Measurements from ENCODE around the gene BCL3. TPM values are rescaled to one million over a fixed set of nuclear protein-coding genes. Genes with fewer than 3 reads are reported as not detected.
A peak's percentile ranks its signal among the peaks of the same experiment; 100 is the strongest.
"Not testable (repeated sequence)": the region's sequence is repeated elsewhere in the genome, so short reads cannot be mapped to it uniquely, and the experiment has no call there.

BCL3 gene, protein sequence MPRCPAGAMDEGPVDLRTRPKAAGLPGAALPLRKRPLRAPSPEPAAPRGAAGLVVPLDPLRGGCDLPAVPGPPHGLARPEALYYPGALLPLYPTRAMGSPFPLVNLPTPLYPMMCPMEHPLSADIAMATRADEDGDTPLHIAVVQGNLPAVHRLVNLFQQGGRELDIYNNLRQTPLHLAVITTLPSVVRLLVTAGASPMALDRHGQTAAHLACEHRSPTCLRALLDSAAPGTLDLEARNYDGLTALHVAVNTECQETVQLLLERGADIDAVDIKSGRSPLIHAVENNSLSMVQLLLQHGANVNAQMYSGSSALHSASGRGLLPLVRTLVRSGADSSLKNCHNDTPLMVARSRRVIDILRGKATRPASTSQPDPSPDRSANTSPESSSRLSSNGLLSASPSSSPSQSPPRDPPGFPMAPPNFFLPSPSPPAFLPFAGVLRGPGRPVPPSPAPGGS
- 2.7 and 3.7 TPM in 2 replicates for total RNA-seq (2014; rRNA removed; shearing (Covaris generic))
- 40.6 and 50.8 TPM in 2 replicates for polyA plus RNA-seq (2015; cell fraction: cytosol; rRNA removed)
- 32.8 and 68.9 TPM in 2 replicates for polyA plus RNA-seq (2015; cell fraction: nucleus; rRNA removed)

DNA sequence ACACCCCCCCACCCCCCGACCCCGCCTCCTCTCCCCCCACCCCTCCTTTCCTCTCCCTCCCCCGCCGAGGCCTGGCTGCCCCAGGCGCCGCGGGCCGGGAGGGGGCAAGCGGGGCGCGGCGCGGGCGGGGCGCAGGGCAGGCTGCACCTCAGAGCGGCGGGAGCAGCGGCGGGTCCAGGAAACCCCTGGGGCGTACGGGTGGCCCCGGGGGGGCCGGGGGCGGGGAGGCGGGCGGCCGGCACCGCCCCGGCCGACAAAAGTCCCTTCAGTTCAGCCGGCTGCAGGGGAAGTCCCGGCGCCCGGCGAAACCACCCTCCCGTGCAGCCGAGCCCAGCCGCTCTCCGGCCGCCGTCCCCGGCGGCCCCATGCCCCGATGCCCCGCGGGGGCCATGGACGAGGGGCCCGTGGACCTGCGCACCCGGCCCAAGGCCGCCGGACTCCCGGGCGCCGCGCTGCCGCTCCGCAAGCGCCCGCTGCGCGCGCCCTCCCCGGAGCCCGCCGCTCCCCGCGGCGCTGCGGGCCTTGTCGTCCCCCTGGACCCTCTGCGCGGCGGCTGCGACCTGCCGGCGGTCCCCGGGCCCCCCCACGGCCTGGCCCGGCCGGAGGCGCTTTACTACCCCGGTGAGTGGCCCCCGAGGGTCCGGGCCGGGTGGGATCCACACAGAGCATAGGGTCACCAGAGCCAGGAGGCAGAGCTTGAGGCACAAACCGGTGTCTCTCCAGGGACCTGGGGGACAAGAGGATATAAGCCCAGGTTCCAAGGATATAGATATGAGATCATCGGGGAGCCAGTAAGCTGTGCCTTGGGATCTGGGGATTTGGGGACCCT is at the start of gene BCL3:
Gene BCL3, plus strand, starts transcription at position 283 of the 829 bp plus-strand sequence. Its CDS starts 83 bp downstream, at position 366.
- in situ Hi-C loops (cut with HindIII; ENCODE audit: low pct_unique_long_range_greater_than_20kb, low sequenced_read_pairs), result no loop called here
- DNase-seq (ENCODE audit: low read depth, low spot score), result peak; percentile 25

DNA sequence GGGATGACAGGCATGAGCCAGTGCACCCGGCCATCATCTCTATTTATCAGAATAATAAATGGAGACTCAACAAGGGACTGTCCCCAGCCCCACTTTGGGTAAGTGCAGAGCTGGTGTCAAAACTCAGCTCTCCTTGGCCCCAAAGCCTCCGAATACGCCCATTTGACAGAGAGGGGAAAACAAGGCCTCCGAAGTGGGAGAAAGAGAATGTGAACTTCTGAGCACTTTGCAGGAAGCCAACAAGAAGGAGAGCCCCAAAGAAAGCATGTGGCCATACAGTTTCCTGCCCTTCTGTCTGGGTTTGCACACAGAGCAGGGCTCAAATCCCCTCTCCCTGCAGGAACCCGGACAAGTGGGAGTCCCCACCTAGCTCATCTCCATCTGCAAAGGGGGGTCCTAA is 48.0 kb upstream of the BCL3 start:
- in situ Hi-C loops (cut with HindIII; ENCODE audit: low pct_unique_long_range_greater_than_20kb, low sequenced_read_pairs), result no loop called here
- DNase-seq (ENCODE audit: low read depth, low spot score), result no peak

DNA sequence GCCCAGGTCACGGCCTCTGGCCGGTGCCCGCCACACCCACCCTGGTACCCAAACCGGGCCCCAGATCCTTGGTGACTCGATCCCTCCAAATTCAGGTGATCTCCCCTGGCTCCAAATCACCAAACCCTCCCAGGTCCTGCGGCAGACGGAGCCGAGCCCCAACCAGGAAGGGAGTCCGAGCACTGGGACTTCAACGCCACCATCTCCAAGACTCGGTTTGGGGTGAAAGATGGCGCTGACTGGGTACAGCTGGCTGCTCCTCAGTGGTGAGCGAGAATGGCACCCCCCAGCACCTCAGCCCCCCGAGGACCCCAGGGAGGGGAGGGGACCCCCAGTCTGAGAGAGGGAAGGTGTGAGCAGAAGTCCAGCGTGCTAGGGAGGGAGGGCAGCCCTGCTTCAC is 47.3 kb upstream of the BCL3 start:
- no peak for DNase-seq (ENCODE audit: low read depth, low spot score)
- in situ Hi-C loops (cut with HindIII; ENCODE audit: low pct_unique_long_range_greater_than_20kb, low sequenced_read_pairs), result no loop called here

DNA sequence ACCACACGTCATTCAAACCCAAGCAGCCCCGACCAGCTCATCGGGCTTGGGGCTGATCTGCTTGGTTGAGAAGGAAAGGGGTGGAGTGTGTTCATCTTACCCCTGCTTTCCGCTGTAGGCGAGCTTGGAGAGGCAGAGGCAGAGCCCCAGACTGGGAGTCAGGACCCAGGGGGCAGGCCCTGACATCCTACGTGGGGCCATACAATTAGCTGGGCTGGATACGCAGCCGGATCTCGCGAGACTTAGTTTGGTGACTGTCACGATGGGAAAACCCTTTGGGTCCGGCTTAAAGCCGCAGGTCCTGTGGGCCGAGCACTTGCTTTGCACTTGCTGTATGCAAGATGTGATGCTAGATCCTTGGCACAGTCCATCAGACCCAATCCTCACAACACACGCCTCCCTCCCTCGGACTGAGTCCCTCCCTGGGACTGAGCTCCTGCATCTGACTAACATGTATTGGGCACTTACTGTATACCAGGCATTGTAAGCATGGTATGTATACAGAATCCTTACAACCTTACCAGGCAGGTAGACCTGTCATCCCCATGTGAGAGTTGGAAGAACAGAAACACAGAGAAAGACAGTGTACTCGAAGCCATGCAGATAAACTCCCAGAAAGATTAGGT is 45.8 kb upstream of the BCL3 start:
- in situ Hi-C loops (cut with HindIII; ENCODE audit: low pct_unique_long_range_greater_than_20kb, low sequenced_read_pairs), result no loop called here
- no peak for DNase-seq (ENCODE audit: low read depth, low spot score)

DNA sequence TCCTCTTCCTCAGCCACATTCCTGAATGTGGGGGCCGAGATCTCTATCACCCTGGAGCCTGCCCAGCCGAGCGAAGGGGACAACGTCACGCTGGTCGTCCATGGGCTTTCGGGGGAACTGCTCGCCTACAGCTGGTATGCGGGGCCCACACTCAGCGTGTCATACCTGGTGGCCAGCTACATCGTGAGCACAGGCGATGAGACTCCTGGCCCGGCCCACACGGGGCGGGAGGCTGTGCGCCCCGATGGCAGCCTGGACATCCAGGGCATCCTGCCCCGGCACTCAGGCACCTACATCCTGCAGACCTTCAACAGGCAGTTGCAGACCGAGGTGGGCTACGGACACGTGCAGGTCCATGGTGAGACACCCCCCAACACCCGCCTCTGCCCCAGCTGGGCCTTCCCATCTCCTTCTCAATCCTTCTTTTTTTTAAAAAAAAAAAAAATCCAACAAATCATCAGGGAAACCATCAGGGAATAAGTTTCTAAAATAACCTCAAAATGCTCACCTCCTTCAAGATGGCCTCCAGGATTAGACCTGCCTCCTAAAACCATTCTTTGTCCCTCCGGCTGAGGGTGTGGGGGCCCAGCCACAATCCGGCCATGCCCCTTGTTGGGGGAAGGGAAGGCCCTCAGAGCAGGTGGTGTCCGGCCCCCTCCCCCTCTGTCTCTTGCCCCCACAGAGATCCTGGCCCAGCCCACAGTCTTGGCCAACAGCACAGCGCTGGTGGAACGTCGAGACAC is 45.0 kb upstream of the BCL3 start:
- in situ Hi-C loops (cut with HindIII; ENCODE audit: low pct_unique_long_range_greater_than_20kb, low sequenced_read_pairs), result no loop called here

DNA sequence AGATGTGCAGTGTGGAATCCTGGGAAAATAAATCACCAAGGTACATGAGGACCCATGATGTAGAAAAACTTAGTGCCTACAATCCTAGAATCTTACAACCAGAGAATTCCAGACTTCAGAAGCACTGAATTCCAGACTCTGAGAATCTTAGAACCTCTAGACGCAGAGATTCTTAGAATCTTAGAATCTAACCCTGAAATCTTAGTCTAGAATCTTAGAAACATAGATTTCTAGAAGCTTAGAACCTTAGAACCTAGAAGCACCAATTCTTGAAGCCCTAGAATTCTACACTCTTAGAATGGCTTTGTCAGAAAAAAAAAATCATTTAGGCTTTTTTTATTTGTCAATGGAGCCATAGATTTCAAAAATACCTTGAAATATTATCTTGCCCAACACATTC is 43.5 kb upstream of the BCL3 start:
- no peak for DNase-seq (ENCODE audit: low read depth, low spot score)
- in situ Hi-C loops (cut with HindIII; ENCODE audit: low pct_unique_long_range_greater_than_20kb, low sequenced_read_pairs), result no loop called here

More for the DNA sequence above, 45.0 kb upstream of the BCL3 start:
- DNase-seq (ENCODE audit: low read depth, low spot score), result no peak

DNA sequence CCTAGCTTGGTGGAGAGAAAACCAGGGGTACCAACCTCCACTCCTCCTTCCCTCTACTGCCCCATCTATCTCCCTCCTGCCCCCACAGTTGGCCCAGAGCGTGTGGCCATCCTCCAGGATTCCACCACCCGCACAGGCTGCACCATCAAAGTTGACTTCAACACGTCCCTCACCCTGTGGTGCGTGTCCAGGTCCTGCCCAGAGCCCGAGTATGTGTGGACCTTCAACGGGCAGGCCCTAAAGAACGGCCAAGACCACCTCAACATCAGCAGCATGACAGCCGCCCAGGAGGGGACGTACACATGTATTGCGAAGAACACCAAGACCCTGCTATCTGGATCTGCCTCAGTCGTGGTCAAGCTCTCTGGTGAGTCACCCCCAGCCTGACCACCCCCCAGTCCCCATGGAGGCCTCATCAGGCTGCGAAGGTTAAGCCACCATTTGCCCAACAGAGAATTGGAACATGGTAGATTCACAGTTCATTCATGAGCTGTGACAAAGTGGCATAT is 43.0 kb upstream of the BCL3 start:
- in situ Hi-C loops (cut with HindIII; ENCODE audit: low pct_unique_long_range_greater_than_20kb, low sequenced_read_pairs), result no loop called here

DNA sequence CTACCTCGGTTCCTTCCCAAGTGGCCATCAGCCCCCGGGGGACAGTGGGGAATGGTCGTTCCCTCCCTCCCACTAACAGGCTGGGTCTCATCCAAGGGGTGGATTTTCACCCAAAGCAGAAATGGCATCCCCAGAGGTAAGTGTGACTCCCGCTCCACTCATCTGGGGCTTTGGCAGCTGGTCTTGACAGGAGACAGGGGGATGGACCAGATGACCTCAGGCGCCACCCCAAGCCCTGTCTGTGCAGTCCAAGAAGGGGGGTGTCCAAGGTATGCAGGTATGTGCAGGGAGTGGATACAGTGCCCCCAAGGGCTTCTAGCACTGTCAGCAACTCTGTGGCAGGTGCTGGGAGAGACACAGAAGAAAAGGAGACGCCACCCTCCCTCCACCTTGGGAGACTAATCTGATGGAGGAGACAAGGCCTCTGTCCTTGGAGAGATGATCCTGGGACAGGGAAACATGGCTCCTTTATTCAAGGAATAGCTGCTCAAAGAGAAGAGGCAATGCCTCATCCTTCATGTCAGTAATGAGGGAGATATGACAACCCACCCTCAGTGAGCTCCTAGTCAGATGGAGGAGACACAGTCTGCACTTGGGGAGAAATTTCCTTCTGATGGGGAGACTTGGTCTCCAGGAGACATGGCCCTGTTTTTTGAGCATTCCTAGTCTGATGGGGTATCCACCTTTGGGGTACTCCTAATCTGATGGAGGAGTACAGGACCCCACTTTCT is 41.8 kb upstream of the BCL3 start:
- in situ Hi-C loops (cut with HindIII; ENCODE audit: low pct_unique_long_range_greater_than_20kb, low sequenced_read_pairs), result no loop called here

More for the DNA sequence above, 43.0 kb upstream of the BCL3 start:
- DNase-seq (ENCODE audit: low read depth, low spot score), result no peak

DNA sequence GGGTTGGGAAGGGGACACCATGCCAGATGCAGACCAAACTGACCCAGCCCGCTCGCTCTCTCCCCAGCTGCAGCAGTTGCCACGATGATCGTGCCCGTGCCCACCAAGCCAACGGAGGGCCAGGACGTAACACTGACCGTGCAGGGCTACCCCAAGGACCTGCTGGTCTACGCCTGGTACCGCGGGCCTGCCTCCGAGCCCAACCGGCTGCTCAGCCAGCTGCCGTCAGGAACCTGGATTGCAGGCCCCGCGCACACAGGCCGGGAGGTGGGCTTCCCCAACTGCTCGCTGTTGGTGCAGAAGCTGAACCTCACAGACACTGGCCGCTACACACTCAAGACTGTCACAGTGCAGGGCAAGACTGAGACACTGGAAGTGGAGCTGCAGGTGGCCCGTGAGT is 40.7 kb upstream of the BCL3 start:
- DNase-seq (ENCODE audit: low read depth, low spot score), result no peak
- in situ Hi-C loops (cut with HindIII; ENCODE audit: low pct_unique_long_range_greater_than_20kb, low sequenced_read_pairs), result no loop called here

More for the DNA sequence above, 41.8 kb upstream of the BCL3 start:
- DNase-seq (ENCODE audit: low read depth, low spot score), result no peak

DNA sequence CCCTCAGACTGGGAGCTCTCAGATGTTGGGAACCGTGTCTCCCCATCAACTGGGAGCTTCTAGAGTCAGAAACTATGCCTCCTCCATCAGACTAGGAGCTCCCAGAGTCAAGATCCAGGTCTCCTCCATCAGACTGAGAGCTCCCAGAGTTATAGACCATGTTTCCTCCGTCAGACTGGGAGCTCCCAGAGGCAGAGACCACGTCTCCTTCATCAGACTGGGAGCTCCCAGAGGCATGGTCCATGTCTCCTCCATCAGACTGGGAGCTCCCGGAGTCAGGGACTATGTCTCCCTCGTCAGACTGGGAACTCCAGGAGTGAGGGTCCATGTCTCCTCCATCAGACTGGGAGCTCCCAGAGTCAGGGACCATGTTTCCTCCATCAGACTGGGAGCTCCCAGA is 39.6 kb upstream of the BCL3 start:
- no peak for DNase-seq (ENCODE audit: low read depth, low spot score)
- in situ Hi-C loops (cut with HindIII; ENCODE audit: low pct_unique_long_range_greater_than_20kb, low sequenced_read_pairs), result no loop called here

DNA sequence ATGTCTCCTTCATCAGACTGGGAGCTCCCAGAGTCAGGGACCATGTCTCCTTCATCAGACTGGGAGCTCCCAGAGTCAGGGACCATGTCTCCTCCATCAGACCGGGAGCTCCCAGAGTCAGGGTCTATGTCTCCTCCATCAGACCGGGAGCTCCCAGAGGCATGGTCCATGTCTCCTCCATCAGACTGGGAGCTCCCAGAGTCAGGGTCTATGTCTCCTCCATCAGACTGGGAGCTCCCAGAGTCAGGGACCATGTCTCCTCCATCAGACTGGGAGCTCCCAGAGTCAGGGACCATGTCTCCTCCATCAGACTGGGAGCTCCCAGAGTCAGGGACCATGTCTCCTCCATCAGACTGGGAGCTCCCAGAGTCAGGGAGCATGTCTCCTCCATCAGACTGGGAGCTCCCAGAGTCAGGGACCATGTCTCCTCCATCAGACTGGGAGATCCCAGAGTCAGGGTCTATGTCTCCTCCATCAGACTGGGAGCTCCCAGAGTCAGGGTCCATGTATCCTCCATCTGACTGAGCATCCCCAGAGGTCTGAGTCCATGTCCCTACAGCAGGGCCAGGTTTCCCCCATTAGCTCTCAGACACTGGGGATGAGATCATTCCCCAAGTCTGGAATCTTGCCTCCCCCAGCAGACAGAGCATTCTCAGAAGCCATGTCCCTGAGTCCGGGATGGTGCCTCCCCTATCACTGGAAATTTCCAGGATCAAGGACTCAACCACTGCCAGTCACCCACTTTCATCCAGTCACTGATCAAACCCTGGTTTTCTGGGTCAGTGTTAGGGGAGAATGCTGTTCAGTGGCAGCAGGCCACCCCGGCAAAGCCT is 38.9 kb upstream of the BCL3 start:
- in situ Hi-C loops (cut with HindIII; ENCODE audit: low pct_unique_long_range_greater_than_20kb, low sequenced_read_pairs); DNase-seq (ENCODE audit: low read depth, low spot score): not testable (repeated sequence)

DNA sequence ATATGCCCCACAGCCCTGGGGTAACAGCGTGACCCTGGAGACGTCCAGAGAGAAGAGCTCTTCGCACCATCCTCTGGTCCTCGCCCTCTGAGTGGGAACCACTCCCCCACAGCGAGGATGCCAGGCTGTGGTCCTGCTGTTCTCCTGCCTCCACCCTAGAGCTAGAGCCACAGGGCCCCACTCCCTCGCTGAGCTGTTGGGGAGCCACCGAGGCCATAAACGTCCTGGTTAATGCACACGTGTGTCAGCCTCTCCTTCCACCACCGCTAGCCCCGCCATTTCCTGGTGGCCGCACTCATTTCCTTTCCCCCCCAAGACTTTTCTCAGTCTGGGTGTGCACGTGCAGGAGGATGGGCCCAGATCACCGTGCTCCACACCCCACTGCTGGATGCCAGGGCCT is 38.0 kb upstream of the BCL3 start:
- in situ Hi-C loops (cut with HindIII; ENCODE audit: low pct_unique_long_range_greater_than_20kb, low sequenced_read_pairs), result no loop called here
- DNase-seq (ENCODE audit: low read depth, low spot score), result no peak

DNA sequence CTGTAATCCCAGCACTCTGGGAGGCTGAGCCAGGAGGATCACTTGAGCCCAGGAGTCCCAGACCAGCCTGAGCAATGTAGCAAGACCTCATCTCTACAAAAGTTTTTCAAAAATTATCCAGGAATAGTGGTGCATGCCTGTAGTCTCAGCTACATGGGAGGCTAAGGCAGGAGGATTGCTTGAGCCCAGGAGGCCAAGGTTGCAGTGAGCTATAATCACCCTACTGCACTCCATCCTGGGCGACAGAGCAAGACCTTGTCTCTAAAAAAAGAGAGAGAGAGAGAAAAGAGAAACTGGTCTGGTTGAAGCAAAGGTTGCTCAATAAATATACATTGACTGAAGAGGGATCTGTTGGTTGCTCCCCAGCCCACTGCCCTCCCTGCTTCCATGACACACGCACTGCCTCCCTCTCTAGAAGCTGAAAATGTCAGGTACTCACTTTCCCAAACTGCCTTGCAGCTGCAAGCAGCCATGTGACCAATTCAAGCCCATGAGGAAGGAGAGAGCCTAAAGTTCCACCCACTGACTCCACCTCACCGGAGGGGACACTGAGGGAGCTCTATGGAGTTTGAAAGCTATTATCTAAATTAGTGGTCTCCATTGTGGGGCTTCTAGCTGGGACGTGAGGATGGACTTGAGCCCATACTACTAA is 35.5 kb upstream of the BCL3 start:
- DNase-seq (ENCODE audit: low read depth, low spot score), result peak; percentile 38
- in situ Hi-C loops (cut with HindIII; ENCODE audit: low pct_unique_long_range_greater_than_20kb, low sequenced_read_pairs), result no loop called here

DNA sequence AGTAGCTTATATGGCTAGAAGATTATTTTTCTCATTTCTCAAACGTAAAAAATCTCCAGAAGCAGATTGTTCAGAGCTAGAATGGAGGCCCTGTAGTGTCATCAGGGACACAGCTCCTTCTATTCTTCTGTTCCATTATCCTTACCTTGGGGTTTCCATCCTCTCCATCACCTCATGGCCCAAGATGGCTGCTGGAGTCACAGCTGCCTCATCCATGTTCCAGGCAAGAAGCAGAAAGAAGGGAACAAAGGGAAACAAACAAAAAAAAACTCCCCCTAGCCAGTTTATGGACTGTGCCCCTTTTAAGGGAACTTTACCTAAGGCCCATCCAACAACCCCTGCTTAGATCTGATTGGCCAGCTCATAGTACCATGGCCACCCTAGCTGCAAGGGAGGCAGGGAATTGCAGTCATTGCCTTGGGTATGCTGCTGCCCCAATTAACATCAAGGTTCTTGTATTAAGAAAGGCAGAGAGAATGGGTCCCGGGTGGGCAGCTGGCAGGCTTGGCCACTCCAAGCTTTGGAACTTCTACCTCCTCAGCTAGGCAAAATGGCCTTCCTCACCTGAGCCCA is 33.8 kb upstream of the BCL3 start:
- DNase-seq (ENCODE audit: low read depth, low spot score), result no peak
- in situ Hi-C loops (cut with HindIII; ENCODE audit: low pct_unique_long_range_greater_than_20kb, low sequenced_read_pairs), result no loop called here

DNA sequence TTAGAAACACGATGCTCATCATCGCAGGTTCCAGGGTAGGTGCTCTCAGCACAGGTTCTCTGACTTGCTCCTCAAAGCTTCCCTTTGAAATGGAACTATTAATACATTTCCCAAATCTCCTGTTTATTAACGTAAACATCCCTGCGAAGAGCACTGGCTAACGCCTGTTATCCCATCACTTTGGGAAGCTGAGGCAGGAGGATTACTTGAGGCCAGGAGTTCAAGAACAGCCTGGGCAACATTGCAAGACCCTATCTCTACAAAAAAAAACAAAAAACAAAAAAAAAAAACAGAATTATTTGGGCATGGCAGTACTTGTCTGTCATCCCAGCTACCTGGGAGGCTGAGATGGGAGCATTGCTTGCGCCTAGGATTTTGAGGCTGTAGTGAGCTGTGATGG is 30.9 kb upstream of the BCL3 start:
- DNase-seq (ENCODE audit: low read depth, low spot score), result no peak
- in situ Hi-C loops (cut with HindIII; ENCODE audit: low pct_unique_long_range_greater_than_20kb, low sequenced_read_pairs), result no loop called here
